HCT116 (cell line): ENCODE data around the gene KCND1. TPM values are rescaled to one million over a fixed set of nuclear protein-coding genes. Genes with fewer than 3 reads are reported as not detected.

Experiments used
- ATAC-seq: fragments of 200-7000 bp; cut with Tn5 transposase; 2 replicates; pipeline ENCODE4 v1.9.1; 2020; ENCODE audit warnings: mild to moderate bottlenecking, moderate library complexity
- BruUV-seq: library from RNA; stranded (reverse); fragments of 400-500 nt; replicated peaks from 2 replicates; lab custom pipeline; 2021; lab: Mats Ljungman, UMichigan
- CTCF ChIA-PET: fragments of 300-600 bp; sonication (Branson Sonifier 250); formaldehyde crosslinking; loops from one replicate; lab custom pipeline; 2021; ENCODE audit warnings: antibody characterized with exemption; lab: Charles Lee
- POLR2A ChIA-PET: fragments of 300-600, 350-600 bp; sonication (Branson Sonifier 250); formaldehyde crosslinking; loops from one replicate; lab custom pipeline; 2021; ENCODE audit warnings: antibody characterized with exemption; lab: Charles Lee
- RAD21 ChIA-PET, 2 experiments: fragments of 300-600 bp; sonication (Branson Sonifier 250); formaldehyde crosslinking; loops; one replicate each; lab custom pipeline; 2023; ENCODE audit warnings: low total read pairs in 2 of 2; ENCODE audit not compliant: uncharacterized antibody in 2 of 2, unreplicated experiment in 2 of 2, low non-redundant PET in 1 of 2; lab: Charles Lee
- DNase-seq: peaks from one replicate; pipeline ENCODE4 v3.0.0-alpha.2; 2010; ENCODE audit warnings: low read depth, low spot score
- H2AFZ ChIP-seq: fragments of 200-600 bp; shearing (Covaris generic), sonication (generic); 2 replicates; pipeline ENCODE4 v1.6.1; 2017; ENCODE audit warnings: low read depth, mixed run types, mixed read lengths, antibody characterized with exemption, low read length; ENCODE audit not compliant: poor library complexity, severe bottlenecking
- H3K27ac ChIP-seq: 2 replicates; pipeline ENCODE4 v1.5.1; 2012; ENCODE audit warnings: low read depth, low read length
- H3K27me3 ChIP-seq: fragments of 200-600 bp; sonication (generic); 2 replicates; pipeline ENCODE4 v1.6.1; 2016; ENCODE audit warnings: mixed run types, low read length, mixed read lengths; ENCODE audit not compliant: insufficient read depth
- H3K36me3 ChIP-seq, 2 experiments: fragments of 200-500 bp in 1 of 2; fragments of 200-600 bp in 1 of 2; sonication (Bioruptor generic) in 1 of 2; sonication (generic) in 1 of 2; 2 replicates each; pipeline versions ENCODE4 v1.5.1 to v1.6.1; 2014 to 2016; ENCODE audit warnings: low read length in 2 of 2, inconsistent platforms in 1 of 2, mixed read lengths in 1 of 2, mixed run types in 1 of 2; ENCODE audit not compliant: insufficient read depth in 2 of 2, control insufficient read depth in 1 of 2
- H3K4me1 ChIP-seq, 2 experiments: fragments of 200-600 bp in 1 of 2; sonication (generic) in 1 of 2; 2 replicates each; pipeline versions ENCODE4 v1.5.1 to v1.6.1; 2012 to 2017; ENCODE audit warnings: low read length in 2 of 2, inconsistent platforms in 1 of 2, mild to moderate bottlenecking in 1 of 2, mixed read lengths in 1 of 2, mixed run types in 1 of 2, moderate library complexity in 1 of 2; ENCODE audit not compliant: insufficient read depth in 2 of 2, control insufficient read depth in 1 of 2
- H3K4me2 ChIP-seq: fragments of 200-600 bp; sonication (generic); 2 replicates; pipeline ENCODE4 v1.6.1; 2017; ENCODE audit warnings: mixed run types, low read length, mixed read lengths
- H3K4me3 ChIP-seq, 2 experiments: fragments of 200-600 bp in 1 of 2; sonication (generic) in 1 of 2; replicated peaks in 1 of 2; 2 replicates each; pipeline ENCODE4 v1.5.1; 2011 to 2016; ENCODE audit warnings: low read length in 2 of 2, control low read depth in 1 of 2, low read depth in 1 of 2, mild to moderate bottlenecking in 1 of 2, mixed read lengths in 1 of 2, mixed run types in 1 of 2
- H3K79me2 ChIP-seq: fragments of 200-600 bp; sonication (generic); 2 replicates; pipeline ENCODE4 v1.6.1; 2017; ENCODE audit warnings: mild to moderate bottlenecking, mixed run types, low read length, moderate library complexity, mixed read lengths; ENCODE audit not compliant: insufficient read depth
- H3K9ac ChIP-seq: fragments of 200-600 bp; sonication (generic); 2 replicates; pipeline ENCODE4 v1.6.1; 2016; ENCODE audit warnings: low read length, mixed read lengths
- H3K9me2 ChIP-seq: fragments of 200-600 bp; sonication (generic), shearing (Covaris generic); 2 replicates; pipeline ENCODE4 v1.6.1; 2017; ENCODE audit warnings: mixed run types, mild to moderate bottlenecking, moderate library complexity; ENCODE audit not compliant: insufficient read depth
- H3K9me3 ChIP-seq, 2 experiments: fragments of 200-500 bp in 1 of 2; fragments of 200-600 bp in 1 of 2; sonication (Bioruptor generic) in 1 of 2; sonication (generic) in 1 of 2; 2 replicates each; pipeline ENCODE4 v1.6.1; 2014 to 2017; ENCODE audit warnings: low read length in 2 of 2, mixed read lengths in 2 of 2, inconsistent platforms in 1 of 2, low read depth in 1 of 2, mild to moderate bottlenecking in 1 of 2, mixed run types in 1 of 2, moderate library complexity in 1 of 2; ENCODE audit not compliant: control insufficient read depth in 1 of 2, insufficient read depth in 1 of 2
- H4K20me1 ChIP-seq: fragments of 200-600 bp; sonication (generic), shearing (Covaris generic); 2 replicates; pipeline ENCODE4 v1.6.1; 2017; ENCODE audit warnings: mixed run types, mild to moderate bottlenecking, moderate library complexity; ENCODE audit not compliant: insufficient read depth
- ATF3 ChIP-seq: IDR thresholded peaks from 2 replicates; pipeline ENCODE4 v1.6.1; 2012
- EGR1 ChIP-seq: IDR thresholded peaks from 2 replicates; pipeline ENCODE4 v1.6.1; 2012; ENCODE audit warnings: low read depth
- POLR2A ChIP-seq: IDR thresholded peaks from 2 replicates; pipeline ENCODE4 v1.7.0; 2011; ENCODE audit warnings: borderline replicate concordance; ENCODE audit not compliant: insufficient read depth, insufficient read length; ENCODE audit errors: extremely low read depth
- POLR2AphosphoS5 ChIP-seq: IDR thresholded peaks from 2 replicates; pipeline ENCODE4 v1.6.1; 2011; ENCODE audit warnings: mild to moderate bottlenecking, low read depth, low read length, moderate library complexity
- RAD21 ChIP-seq: IDR thresholded peaks from 2 replicates; pipeline ENCODE4 v1.6.1; 2012; ENCODE audit warnings: low read depth, mild to moderate bottlenecking
- TCF7L2 ChIP-seq: IDR thresholded peaks from 2 replicates; pipeline ENCODE4 v1.7.0; 2011; ENCODE audit warnings: borderline replicate concordance, inconsistent platforms; ENCODE audit not compliant: insufficient read depth, insufficient read length; ENCODE audit errors: extremely low read depth
- YY1 ChIP-seq: IDR thresholded peaks from 2 replicates; pipeline ENCODE4 v1.6.1; 2011; ENCODE audit warnings: low read length, low read depth, moderate library complexity, mild to moderate bottlenecking; ENCODE audit not compliant: insufficient replicate concordance; ENCODE audit errors: extremely low read depth
- ZNF274 ChIP-seq: fragments of 200-500 bp; sonication (Bioruptor generic); IDR thresholded peaks from 2 replicates; pipeline ENCODE4 v1.6.1; 2014; ENCODE audit warnings: mild to moderate bottlenecking, low read depth, low read length, inconsistent platforms
- intact Hi-C: fragments of 100-400 bp; cut with micrococcal nuclease; formaldehyde crosslinking; loops from 2 replicates; pipeline ENCODE4 v1.10.0; 2022
- total RNA-seq: library from RNA; stranded (reverse); gene quantifications from one replicate; pipeline ENCODE4 v1.2.1, GENCODE V29; 2021; ENCODE audit not compliant: unreplicated experiment
- TF ChIP-seq, protein P1 (sequence below), 3 experiments: fragments of 200-600 bp in 1 of 3; sonication (generic) in 1 of 3; IDR thresholded peaks in 2 of 3; conservative IDR thresholded peaks in 1 of 3; 2 replicates each; pipeline ENCODE4 v1.5.1; 2012 to 2017; ENCODE audit warnings: low read depth in 2 of 3, low read length in 2 of 3, antibody characterized with exemption in 1 of 3, borderline replicate concordance in 1 of 3, control low read depth in 1 of 3, mild to moderate bottlenecking in 1 of 3, mixed read lengths in 1 of 3, mixed run types in 1 of 3, moderate library complexity in 1 of 3; ENCODE audit not compliant: insufficient read depth in 1 of 3
- TF ChIP-seq, protein P2 (sequence below): IDR thresholded peaks from 2 replicates; pipeline ENCODE4 v1.6.1; 2012; ENCODE audit warnings: low read depth

Gene KCND1
- total RNA-seq, 1 experiment from 2014 or later = 5.5 TPM

- POLR2A ChIA-PET = interaction anchor here (1.3 to 1.5 kb wide), 3 partner anchors 14 to 175 kb away, joined by 3 to 12 read pairs (median 5); partner anchors contain the start of genes PQBP1 and TIMM17B
- no peaks in the 10 kb centered on the region for H3K9me2 ChIP-seq
- peak; percentile 77 for DNase-seq
- RAD21 ChIA-PET = no interaction called here
- H3K4me1 ChIP-seq = peaks cover 0 to 18% of the 10 kb centered on the region in 2 experiments
- ATAC-seq = peak; percentile 90
- no TSS peak for BruUV-seq
- TF ChIP-seq ZNF274 (no peak), EGR1 (no peak), YY1 (peak; percentile 87), TCF7L2 (peak; percentile 66), RAD21 (no peak), ATF3 (no peak), POLR2A (peak; percentile 40), POLR2AphosphoS5 (peak; percentile 78)
- TF ChIP-seq, protein P1, sequence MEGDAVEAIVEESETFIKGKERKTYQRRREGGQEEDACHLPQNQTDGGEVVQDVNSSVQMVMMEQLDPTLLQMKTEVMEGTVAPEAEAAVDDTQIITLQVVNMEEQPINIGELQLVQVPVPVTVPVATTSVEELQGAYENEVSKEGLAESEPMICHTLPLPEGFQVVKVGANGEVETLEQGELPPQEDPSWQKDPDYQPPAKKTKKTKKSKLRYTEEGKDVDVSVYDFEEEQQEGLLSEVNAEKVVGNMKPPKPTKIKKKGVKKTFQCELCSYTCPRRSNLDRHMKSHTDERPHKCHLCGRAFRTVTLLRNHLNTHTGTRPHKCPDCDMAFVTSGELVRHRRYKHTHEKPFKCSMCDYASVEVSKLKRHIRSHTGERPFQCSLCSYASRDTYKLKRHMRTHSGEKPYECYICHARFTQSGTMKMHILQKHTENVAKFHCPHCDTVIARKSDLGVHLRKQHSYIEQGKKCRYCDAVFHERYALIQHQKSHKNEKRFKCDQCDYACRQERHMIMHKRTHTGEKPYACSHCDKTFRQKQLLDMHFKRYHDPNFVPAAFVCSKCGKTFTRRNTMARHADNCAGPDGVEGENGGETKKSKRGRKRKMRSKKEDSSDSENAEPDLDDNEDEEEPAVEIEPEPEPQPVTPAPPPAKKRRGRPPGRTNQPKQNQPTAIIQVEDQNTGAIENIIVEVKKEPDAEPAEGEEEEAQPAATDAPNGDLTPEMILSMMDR (IDR thresholded peaks at IDR 0.05 in 2 of 3, conservative IDR thresholded peaks at IDR 0.05 in 1 of 3; ENCODE audit: borderline replicate concordance in 1 of 3, insufficient read depth in 1 of 3, low read depth in 2 of 3, low read length in 2 of 3) = no peak
- TF ChIP-seq, protein P2, sequence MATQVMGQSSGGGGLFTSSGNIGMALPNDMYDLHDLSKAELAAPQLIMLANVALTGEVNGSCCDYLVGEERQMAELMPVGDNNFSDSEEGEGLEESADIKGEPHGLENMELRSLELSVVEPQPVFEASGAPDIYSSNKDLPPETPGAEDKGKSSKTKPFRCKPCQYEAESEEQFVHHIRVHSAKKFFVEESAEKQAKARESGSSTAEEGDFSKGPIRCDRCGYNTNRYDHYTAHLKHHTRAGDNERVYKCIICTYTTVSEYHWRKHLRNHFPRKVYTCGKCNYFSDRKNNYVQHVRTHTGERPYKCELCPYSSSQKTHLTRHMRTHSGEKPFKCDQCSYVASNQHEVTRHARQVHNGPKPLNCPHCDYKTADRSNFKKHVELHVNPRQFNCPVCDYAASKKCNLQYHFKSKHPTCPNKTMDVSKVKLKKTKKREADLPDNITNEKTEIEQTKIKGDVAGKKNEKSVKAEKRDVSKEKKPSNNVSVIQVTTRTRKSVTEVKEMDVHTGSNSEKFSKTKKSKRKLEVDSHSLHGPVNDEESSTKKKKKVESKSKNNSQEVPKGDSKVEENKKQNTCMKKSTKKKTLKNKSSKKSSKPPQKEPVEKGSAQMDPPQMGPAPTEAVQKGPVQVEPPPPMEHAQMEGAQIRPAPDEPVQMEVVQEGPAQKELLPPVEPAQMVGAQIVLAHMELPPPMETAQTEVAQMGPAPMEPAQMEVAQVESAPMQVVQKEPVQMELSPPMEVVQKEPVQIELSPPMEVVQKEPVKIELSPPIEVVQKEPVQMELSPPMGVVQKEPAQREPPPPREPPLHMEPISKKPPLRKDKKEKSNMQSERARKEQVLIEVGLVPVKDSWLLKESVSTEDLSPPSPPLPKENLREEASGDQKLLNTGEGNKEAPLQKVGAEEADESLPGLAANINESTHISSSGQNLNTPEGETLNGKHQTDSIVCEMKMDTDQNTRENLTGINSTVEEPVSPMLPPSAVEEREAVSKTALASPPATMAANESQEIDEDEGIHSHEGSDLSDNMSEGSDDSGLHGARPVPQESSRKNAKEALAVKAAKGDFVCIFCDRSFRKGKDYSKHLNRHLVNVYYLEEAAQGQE = no peak
- H3K9me3 ChIP-seq = no peaks in the 10 kb centered on the region
- H3K4me3 ChIP-seq = peak within 1 kb of the TSS; percentile 84 to 87
- intact Hi-C loops = no loop called here
- H3K27ac ChIP-seq = peak within 1 kb of the TSS; percentile 78
- peaks cover 53% of the 10 kb centered on the region for H3K79me2 ChIP-seq
- no peak within 1 kb of the TSS for H2AFZ ChIP-seq
- peaks cover 7 to 12% of the 10 kb centered on the region in 2 experiments; a peak in 3 of 4 replicates for H3K36me3 ChIP-seq
- H4K20me1 ChIP-seq = no peaks in the 10 kb centered on the region
- CTCF ChIA-PET = no interaction called here
- H3K4me2 ChIP-seq = peak within 1 kb of the TSS; percentile 83
- H3K9ac ChIP-seq = peak within 1 kb of the TSS; percentile 85
- H3K27me3 ChIP-seq = no peaks in the 10 kb centered on the region
Observed at GRCh38 chrX:48911412-48912182, 60.0 kb downstream of the KCND1 start, which contains the start of gene SLC35A2. Gene SLC35A2 (minus strand): TSS chrX:48911646. CDS start chrX:48911636, 10 bp downstream.
